ENCODE measurements around the gene CYP19A1. TPM values are rescaled to one million over a fixed set of nuclear protein-coding genes. Genes with fewer than 3 reads are reported as not detected.

CYP19A1 gene
- total RNA-seq, result 0.69 TPM
- polyA plus RNA-seq, result 0.99 TPM

- H3K4me3 ChIP-seq (ENCODE audit: low read depth, low read length), result no peak within 1 kb of the TSS
- no peaks in the 10 kb centered on the region for H3K4me1 ChIP-seq (ENCODE audit: insufficient read depth)
- no peaks in the 10 kb centered on the region for H3K36me3 ChIP-seq (ENCODE audit: insufficient read depth)
- DNase-seq (ENCODE audit: extremely low spot score), result no peak
- H3K27ac ChIP-seq (ENCODE audit: low read depth), result no peak within 1 kb of the TSS
- WGBS, result 93% methylated on average over 6 of the region's 6 CpGs
Observed at GRCh38 chr15:51338496-51338895, at the start of gene CYP19A1. Gene CYP19A1 (minus strand): TSS chr15:51338596. CDS start chr15:51242912, 95,684 bp downstream.

- Histone ChIP-seq H3K36me3 (ENCODE audit: insufficient read depth) (no peaks in the 10 kb centered on the region), H3K27ac (ENCODE audit: low read depth) (no peak overlapping the region), H3K4me3 (ENCODE audit: low read depth, low read length) (no peak overlapping the region), H3K4me1 (ENCODE audit: insufficient read depth) (no peaks in the 10 kb centered on the region)
- WGBS, result 94% methylated on average over 3 of the region's 3 CpGs
- DNase-seq (ENCODE audit: extremely low spot score), result no peak
Observed at GRCh38 chr15:51387699-51388041, 49.3 kb upstream of the CYP19A1 start.

- H3K4me3 ChIP-seq (ENCODE audit: low read depth, low read length), result no peak overlapping the region
- no peaks in the 10 kb centered on the region for H3K4me1 ChIP-seq (ENCODE audit: insufficient read depth)
- 87% methylated on average over 10 of the region's 10 CpGs for WGBS
- H3K36me3 ChIP-seq (ENCODE audit: insufficient read depth), result no peaks in the 10 kb centered on the region
- H3K27ac ChIP-seq (ENCODE audit: low read depth), result no peak overlapping the region
- no peak for DNase-seq (ENCODE audit: extremely low spot score)
Observed at GRCh38 chr15:51386960-51387698, 48.7 kb upstream of the CYP19A1 start.

- H3K36me3 ChIP-seq (ENCODE audit: insufficient read depth), result no peaks in the 10 kb centered on the region
- WGBS, result 92% methylated on average over 12 of the region's 12 CpGs
- DNase-seq (ENCODE audit: extremely low spot score), result no peak
- no peak overlapping the region for H3K27ac ChIP-seq (ENCODE audit: low read depth)
- no peak overlapping the region for H3K4me3 ChIP-seq (ENCODE audit: low read depth, low read length)
- no peaks in the 10 kb centered on the region for H3K4me1 ChIP-seq (ENCODE audit: insufficient read depth)
Observed at GRCh38 chr15:51386486-51386885, 48.1 kb upstream of the CYP19A1 start.

- Histone ChIP-seq H3K4me3 (ENCODE audit: low read depth, low read length) (no peak overlapping the region), H3K36me3 (ENCODE audit: insufficient read depth) (no peaks in the 10 kb centered on the region), H3K27ac (ENCODE audit: low read depth) (no peak overlapping the region), H3K4me1 (ENCODE audit: insufficient read depth) (no peaks in the 10 kb centered on the region)
- no peak for DNase-seq (ENCODE audit: extremely low spot score)
- 88% methylated on average over 8 of the region's 8 CpGs for WGBS
Observed at GRCh38 chr15:51386029-51386428, 47.6 kb upstream of the CYP19A1 start.

- WGBS, result 29% methylated on average over 4 of the region's 4 CpGs
- no peak for DNase-seq (ENCODE audit: extremely low spot score)
- H3K27ac ChIP-seq (ENCODE audit: low read depth), result no peak overlapping the region
Observed at GRCh38 chr15:51382787-51383186, 44.4 kb upstream of the CYP19A1 start.

GRCh38 chr15:51380999-51381806, 42.8 kb upstream of the CYP19A1 start:
- no peaks in the 10 kb centered on the region for H3K4me1 ChIP-seq (ENCODE audit: insufficient read depth)
- WGBS, result 24% methylated on average over 14 of the region's 14 CpGs
- H3K36me3 ChIP-seq (ENCODE audit: insufficient read depth), result no peaks in the 10 kb centered on the region
- H3K27ac ChIP-seq (ENCODE audit: low read depth), result no peak overlapping the region
- DNase-seq (ENCODE audit: extremely low spot score), result peak; percentile 42
- no peak overlapping the region for H3K4me3 ChIP-seq (ENCODE audit: low read depth, low read length)

More at GRCh38 chr15:51382787-51383186, 44.4 kb upstream of the CYP19A1 start:
- Histone ChIP-seq H3K4me1 (ENCODE audit: insufficient read depth) (no peaks in the 10 kb centered on the region), H3K36me3 (ENCODE audit: insufficient read depth) (no peaks in the 10 kb centered on the region), H3K4me3 (ENCODE audit: low read depth, low read length) (no peak overlapping the region)

- no peak overlapping the region for H3K27ac ChIP-seq (ENCODE audit: low read depth)
- no peak overlapping the region for H3K4me3 ChIP-seq (ENCODE audit: low read depth, low read length)
- WGBS, result 73% methylated on average over 4 of the region's 4 CpGs
- DNase-seq (ENCODE audit: extremely low spot score), result no peak
- no peaks in the 10 kb centered on the region for H3K36me3 ChIP-seq (ENCODE audit: insufficient read depth)
- H3K4me1 ChIP-seq (ENCODE audit: insufficient read depth), result no peaks in the 10 kb centered on the region
Observed at GRCh38 chr15:51379390-51379789, 41.0 kb upstream of the CYP19A1 start.

- 79% methylated on average over 4 of the region's 4 CpGs for WGBS
- Histone ChIP-seq H3K36me3 (ENCODE audit: insufficient read depth) (no peaks in the 10 kb centered on the region), H3K27ac (ENCODE audit: low read depth) (no peak overlapping the region), H3K4me3 (ENCODE audit: low read depth, low read length) (no peak overlapping the region), H3K4me1 (ENCODE audit: insufficient read depth) (no peaks in the 10 kb centered on the region)
- DNase-seq (ENCODE audit: extremely low spot score), result no peak
Observed at GRCh38 chr15:51378406-51378805, 40.0 kb upstream of the CYP19A1 start.

- no peak overlapping the region for H3K27ac ChIP-seq (ENCODE audit: low read depth)
- H3K4me3 ChIP-seq (ENCODE audit: low read depth, low read length), result no peak overlapping the region
- H3K4me1 ChIP-seq (ENCODE audit: insufficient read depth), result no peaks in the 10 kb centered on the region
- DNase-seq (ENCODE audit: extremely low spot score), result no peak
- H3K36me3 ChIP-seq (ENCODE audit: insufficient read depth), result no peaks in the 10 kb centered on the region
- WGBS, result 85% methylated on average over 15 of the region's 15 CpGs
Observed at GRCh38 chr15:51377038-51377786, 38.8 kb upstream of the CYP19A1 start.

- Histone ChIP-seq H3K4me3 (ENCODE audit: low read depth, low read length) (no peak overlapping the region), H3K4me1 (ENCODE audit: insufficient read depth) (no peaks in the 10 kb centered on the region), H3K36me3 (ENCODE audit: insufficient read depth) (no peaks in the 10 kb centered on the region), H3K27ac (ENCODE audit: low read depth) (no peak overlapping the region)
- DNase-seq (ENCODE audit: extremely low spot score), result no peak
- WGBS, result 77% methylated on average over 3 of the region's 3 CpGs
Observed at GRCh38 chr15:51375966-51376640, 37.7 kb upstream of the CYP19A1 start.

- no peak overlapping the region for H3K27ac ChIP-seq (ENCODE audit: low read depth)
- H3K36me3 ChIP-seq (ENCODE audit: insufficient read depth), result no peaks in the 10 kb centered on the region
- no peak for DNase-seq (ENCODE audit: extremely low spot score)
- H3K4me1 ChIP-seq (ENCODE audit: insufficient read depth), result peaks cover 1% of the 10 kb centered on the region
- H3K4me3 ChIP-seq (ENCODE audit: low read depth, low read length), result no peak overlapping the region
Observed at GRCh38 chr15:51374131-51374530, 35.7 kb upstream of the CYP19A1 start.

- Histone ChIP-seq H3K4me1 (ENCODE audit: insufficient read depth) (peaks cover 3% of the 10 kb centered on the region), H3K4me3 (ENCODE audit: low read depth, low read length) (no peak overlapping the region), H3K27ac (ENCODE audit: low read depth) (no peak overlapping the region), H3K36me3 (ENCODE audit: insufficient read depth) (no peaks in the 10 kb centered on the region)
- DNase-seq (ENCODE audit: extremely low spot score), result no peak
- 47% methylated on average over 1 of the region's 1 CpG for WGBS
Observed at GRCh38 chr15:51371266-51371665, 32.9 kb upstream of the CYP19A1 start.
